CD4-positive, alpha-beta T cell (primary cell): Measurements from ENCODE around the gene FOXO3. TPM values are rescaled to one million over a fixed set of nuclear protein-coding genes. Genes with fewer than 3 reads are reported as not detected.
A peak's percentile ranks its signal among the peaks of the same experiment; 100 is the strongest.

Source experiments
- ATAC-seq: fragments of 200-7000 bp; cut with Tn5 transposase; one replicate; pipeline ENCODE4 v1.10.0; 2022; ENCODE audit warnings: mild to moderate bottlenecking; ENCODE audit not compliant: poor library complexity
- CTCF ChIA-PET: fragments of 350-600 bp; sonication (Branson Sonifier 250); formaldehyde crosslinking; loops from one replicate; lab custom pipeline; 2021; ENCODE audit warnings: antibody characterized with exemption, inconsistent platforms; lab: Charles Lee
- POLR2A ChIA-PET: fragments of 350-600 bp; sonication (Branson Sonifier 250); formaldehyde crosslinking; loops from one replicate; lab custom pipeline; 2021; ENCODE audit warnings: antibody characterized with exemption, inconsistent platforms; lab: Charles Lee
- DNase-seq, 14 experiments: peaks; one replicate each; pipeline ENCODE4 v3.0.0-alpha.2; 2013 to 2020; ENCODE audit warnings: mixed read lengths in 2 of 14
- H3K27ac ChIP-seq, 2 donors: one replicate each; pipeline versions ENCODE4 v1.5.1 to v1.7.0; 2013; ENCODE audit warnings: low read length in 2 of 2, low read depth in 1 of 2, mild to moderate bottlenecking in 1 of 2
- H3K27me3 ChIP-seq, 2 experiments: 1 replicate in 1 of 2; 2 replicates in 1 of 2; pipeline versions ENCODE4 v1.6.1 to v1.7.0; 2013; ENCODE audit warnings: low read length in 2 of 2, control low read depth in 1 of 2, mild to moderate bottlenecking in 1 of 2, moderate library complexity in 1 of 2; ENCODE audit not compliant: insufficient read depth in 2 of 2, control insufficient read depth in 1 of 2
- H3K36me3 ChIP-seq: one replicate; pipeline ENCODE4 v1.6.1; 2013; ENCODE audit warnings: low read length, control low read depth; ENCODE audit not compliant: insufficient read depth
- H3K4me1 ChIP-seq: one replicate; pipeline ENCODE4 v1.6.1; 2013; ENCODE audit warnings: low read length, control low read depth; ENCODE audit not compliant: insufficient read depth
- H3K4me3 ChIP-seq: one replicate; pipeline ENCODE4 v1.5.1; 2013; ENCODE audit warnings: mild to moderate bottlenecking, low read length, moderate library complexity
- H3K9me3 ChIP-seq, 2 experiments: 1 replicate in 1 of 2; 2 replicates in 1 of 2; pipeline versions ENCODE4 v1.6.1 to v1.7.0; 2013; ENCODE audit warnings: low read length in 2 of 2, mild to moderate bottlenecking in 2 of 2, control low read depth in 1 of 2, moderate library complexity in 1 of 2; ENCODE audit not compliant: control insufficient read depth in 1 of 2, insufficient read depth in 1 of 2
- H3K27ac Mint-ChIP-seq: one replicate; pipeline ENCODE4 v1.8.0; 2020; ENCODE audit warnings: mixed read lengths
- H3K27me3 Mint-ChIP-seq: one replicate; pipeline ENCODE4 v1.8.0; 2021; ENCODE audit warnings: mixed read lengths
- H3K36me3 Mint-ChIP-seq: one replicate; pipeline ENCODE4 v1.8.0; 2021; ENCODE audit warnings: low read depth, mixed read lengths
- H3K4me1 Mint-ChIP-seq: one replicate; pipeline ENCODE4 v1.8.0; 2021; ENCODE audit warnings: low read depth, mixed read lengths
- H3K4me3 Mint-ChIP-seq: one replicate; pipeline ENCODE4 v1.8.0; 2020; ENCODE audit warnings: mild to moderate bottlenecking, mixed read lengths
- H3K9me3 Mint-ChIP-seq: one replicate; pipeline ENCODE4 v1.8.0; 2020; ENCODE audit warnings: mixed read lengths
- CTCF ChIP-seq: fragments of 200-600 bp; IDR thresholded peaks from one replicate; pipeline ENCODE4 v1.8.0; 2022; ENCODE audit warnings: antibody characterized with exemption, mild to moderate bottlenecking
- intact Hi-C, 2 experiments: fragments of 100-400 bp; cut with DNase I in 1 of 2; cut with micrococcal nuclease in 1 of 2; formaldehyde crosslinking; loops; one replicate each; pipeline versions ENCODE4 v1.15.1 to v1.9.0; 2023 to 2025; cut with DNase I, micrococcal nuclease
- total RNA-seq, 174 experiments: library from RNA in 2 of 174; stranded (reverse) in 2 of 174; gene quantifications; one replicate each; pipeline ENCODE4 v1.2.3 and lab custom pipeline; 2021 to 2026

FOXO3 gene
- total RNA-seq, 2 experiments from 2014 or later = 24.3 to 25.3 TPM

GRCh38 chr6:108653949-108654348 is 93.2 kb downstream of the FOXO3 start:
- Histone ChIP-seq H3K4me1 (peaks cover 20% of the 10 kb centered on the region), H3K9me3 (no peaks in the 10 kb centered on the region), H3K36me3 (no peaks in the 10 kb centered on the region), H3K27me3 (no peaks in the 10 kb centered on the region), H3K27ac (no peak overlapping the region), H3K4me3 (no peak overlapping the region)
- Mint-ChIP-seq H3K27ac (no peak overlapping the region), H3K4me3 (no peak overlapping the region), H3K9me3 (no peaks in the 10 kb centered on the region), H3K27me3 (no peaks in the 10 kb centered on the region), H3K4me1 (peaks cover 45% of the 10 kb centered on the region), H3K36me3 (no peaks in the 10 kb centered on the region)
- no peak for TF ChIP-seq CTCF
- CTCF ChIA-PET = no interaction called here
- peak in 2 of 14 experiments; percentile 18 to 23 for DNase-seq
- peak; percentile 41 for ATAC-seq
- intact Hi-C loops = no loop called here
- POLR2A ChIA-PET = no interaction called here

- Histone ChIP-seq H3K4me1 (peaks cover 20% of the 10 kb centered on the region), H3K9me3 (no peaks in the 10 kb centered on the region), H3K4me3 (no peak overlapping the region), H3K27ac (no peak overlapping the region), H3K27me3 (no peaks in the 10 kb centered on the region), H3K36me3 (no peaks in the 10 kb centered on the region)
- ChIA-PET POLR2A (no interaction called here), CTCF (interaction anchor here (0.7 kb wide), 1 partner anchor 128 kb away, joined by 3 read pairs; no protein-coding TSS in a partner anchor)
- Mint-ChIP-seq H3K4me3 (no peak overlapping the region), H3K27ac (no peak overlapping the region), H3K4me1 (peaks cover 42% of the 10 kb centered on the region), H3K36me3 (no peaks in the 10 kb centered on the region), H3K9me3 (no peaks in the 10 kb centered on the region), H3K27me3 (no peaks in the 10 kb centered on the region)
- no peak for DNase-seq
- intact Hi-C loops = no loop called here
- no peak for TF ChIP-seq CTCF
- ATAC-seq = no peak
Measured at GRCh38 chr6:108654465-108655106, 93.9 kb downstream of the FOXO3 start.

- ChIA-PET CTCF (no interaction called here), POLR2A (no interaction called here)
- peaks cover 37% of the 10 kb centered on the region for H3K4me1 Mint-ChIP-seq
- no peak overlapping the region for H3K27ac Mint-ChIP-seq
- no peak for DNase-seq
- ATAC-seq = no peak
- H3K36me3 Mint-ChIP-seq = no peaks in the 10 kb centered on the region
- no peak overlapping the region for H3K27ac ChIP-seq
- no peaks in the 10 kb centered on the region for H3K9me3 Mint-ChIP-seq
- peaks cover 17% of the 10 kb centered on the region for H3K4me1 ChIP-seq
- no peak overlapping the region for H3K4me3 ChIP-seq
- H3K36me3 ChIP-seq = no peaks in the 10 kb centered on the region
- H3K27me3 ChIP-seq = no peaks in the 10 kb centered on the region
- intact Hi-C loops = no loop called here
- H3K9me3 ChIP-seq = no peaks in the 10 kb centered on the region
- H3K27me3 Mint-ChIP-seq = no peaks in the 10 kb centered on the region
- H3K4me3 Mint-ChIP-seq = no peak overlapping the region
- no peak for TF ChIP-seq CTCF
Measured at GRCh38 chr6:108655806-108656651, 95.3 kb downstream of the FOXO3 start.
